H9 (cell line): ENCODE results near the gene PPP1R9A. TPM values are rescaled to one million over a fixed set of nuclear protein-coding genes. Genes with fewer than 3 reads are reported as not detected.

Experiments used
- DNase-seq: peaks from one replicate; pipeline ENCODE4 v3.0.0-alpha.2; 2017
- H2AFZ ChIP-seq: one replicate; pipeline ENCODE4 v1.6.1; 2013; ENCODE audit warnings: mild to moderate bottlenecking, low read length, control low read depth, moderate library complexity
- H2AK5ac ChIP-seq: 2 replicates; pipeline ENCODE4 v1.6.1; 2013; ENCODE audit warnings: low read length, control low read depth, mixed read lengths; ENCODE audit not compliant: insufficient read length
- H2BK120ac ChIP-seq: one replicate; pipeline ENCODE4 v1.6.1; 2013; ENCODE audit warnings: low read depth, mild to moderate bottlenecking, low read length, control low read depth, inconsistent platforms; ENCODE audit not compliant: poor library complexity, severe bottlenecking
- H2BK12ac ChIP-seq: 2 replicates; pipeline ENCODE4 v1.6.1; 2013; ENCODE audit warnings: low read length, control low read depth, mixed read lengths, low read depth; ENCODE audit not compliant: insufficient read length
- H2BK15ac ChIP-seq: 2 replicates; pipeline ENCODE4 v1.6.1; 2013; ENCODE audit warnings: low read depth, low read length, control low read depth
- H2BK20ac ChIP-seq: one replicate; pipeline ENCODE4 v1.6.1; 2013; ENCODE audit warnings: low read depth, mild to moderate bottlenecking, low read length, control low read depth, inconsistent platforms; ENCODE audit not compliant: poor library complexity, severe bottlenecking
- H2BK5ac ChIP-seq: 2 replicates; pipeline ENCODE4 v1.6.1; 2013; ENCODE audit warnings: low read length, control low read depth, mixed read lengths; ENCODE audit not compliant: insufficient read length
- H3K14ac ChIP-seq: 2 replicates; pipeline ENCODE4 v1.6.1; 2013; ENCODE audit warnings: low read length, control low read depth; ENCODE audit not compliant: insufficient read depth
- H3K18ac ChIP-seq: 2 replicates; pipeline ENCODE4 v1.6.1; 2013; ENCODE audit warnings: low read depth, mild to moderate bottlenecking, mixed read lengths, low read length, control low read depth; ENCODE audit not compliant: insufficient read length
- H3K23ac ChIP-seq: 2 replicates; pipeline ENCODE4 v1.6.1; 2013; ENCODE audit warnings: low read length, control low read depth, mixed read lengths, low read depth; ENCODE audit not compliant: insufficient read length
- H3K23me2 ChIP-seq: 2 replicates; pipeline ENCODE4 v1.6.1; 2013; ENCODE audit warnings: low read depth, mild to moderate bottlenecking, mixed read lengths, low read length, control low read depth; ENCODE audit not compliant: insufficient read length, poor library complexity, severe bottlenecking
- H3K27ac ChIP-seq: 2 replicates; pipeline ENCODE4 v1.5.1; 2013; ENCODE audit warnings: low read length, control low read depth, mixed read lengths, low read depth; ENCODE audit not compliant: insufficient read length
- H3K27me3 ChIP-seq: 2 replicates; pipeline ENCODE4 v1.6.1; 2013; ENCODE audit warnings: low read length, control low read depth, inconsistent platforms; ENCODE audit not compliant: insufficient read depth
- H3K4ac ChIP-seq: 2 replicates; pipeline ENCODE4 v1.6.1; 2013; ENCODE audit warnings: low read depth, mild to moderate bottlenecking, control low read depth, inconsistent platforms, low read length, moderate library complexity
- H3K4me1 ChIP-seq: 2 replicates; pipeline ENCODE4 v1.6.1; 2013; ENCODE audit warnings: low read length, control low read depth, inconsistent platforms; ENCODE audit not compliant: insufficient read depth
- H3K4me2 ChIP-seq: 2 replicates; pipeline ENCODE4 v1.6.1; 2013; ENCODE audit warnings: low read length, control low read depth, mixed read lengths; ENCODE audit not compliant: insufficient read length, insufficient read depth
- H3K56ac ChIP-seq: 2 replicates; pipeline ENCODE4 v1.6.1; 2013; ENCODE audit warnings: low read depth, mild to moderate bottlenecking, mixed read lengths, low read length, control low read depth; ENCODE audit not compliant: insufficient read length
- H3K79me1 ChIP-seq: 2 replicates; pipeline ENCODE4 v1.6.1; 2013; ENCODE audit warnings: low read depth, mild to moderate bottlenecking, moderate library complexity, low read length, control low read depth, inconsistent platforms; ENCODE audit not compliant: insufficient read depth, poor library complexity, severe bottlenecking
- H3K79me2 ChIP-seq: 2 replicates; pipeline ENCODE4 v1.6.1; 2013; ENCODE audit warnings: low read length, control low read depth, inconsistent platforms; ENCODE audit not compliant: insufficient read depth
- H3K9ac ChIP-seq: 2 replicates; pipeline ENCODE4 v1.6.1; 2013; ENCODE audit warnings: low read length, control low read depth, mixed read lengths; ENCODE audit not compliant: insufficient read length; ENCODE audit errors: extremely low read depth
- H3K9me3 ChIP-seq: one replicate; pipeline ENCODE4 v1.6.1; 2013; ENCODE audit warnings: low read depth, low read length, inconsistent platforms; ENCODE audit not compliant: control insufficient read depth
- H3T11ph ChIP-seq: one replicate; pipeline ENCODE4 v1.6.1; 2013; ENCODE audit warnings: mild to moderate bottlenecking, low read length, control low read depth, inconsistent platforms
- H4K20me1 ChIP-seq: one replicate; pipeline ENCODE4 v1.6.1; 2013; ENCODE audit not compliant: control insufficient read depth, insufficient read length, insufficient read depth
- H4K5ac ChIP-seq: 2 replicates; pipeline ENCODE4 v1.6.1; 2013; ENCODE audit warnings: low read depth, mild to moderate bottlenecking, mixed read lengths, low read length, control low read depth; ENCODE audit not compliant: insufficient read length
- H4K8ac ChIP-seq: replicated peaks from 2 replicates; pipeline ENCODE4 v1.6.1; 2013; ENCODE audit warnings: low read length, control low read depth, mixed read lengths, low read depth; ENCODE audit not compliant: insufficient read length
- H4K91ac ChIP-seq: 2 replicates; pipeline ENCODE4 v1.6.1; 2013; ENCODE audit warnings: low read depth, mild to moderate bottlenecking, moderate library complexity, mixed read lengths, low read length, control low read depth; ENCODE audit not compliant: insufficient read length
- H3K27ac Mint-ChIP-seq, 3 experiments: 2 replicates in 2 of 3; 3 replicates in 1 of 3; pipeline ENCODE4 v1.8.0; 2020 to 2021; ENCODE audit warnings: mixed read lengths in 3 of 3, mild to moderate bottlenecking in 1 of 3, moderate library complexity in 1 of 3
- H3K27me3 Mint-ChIP-seq: 2 replicates; pipeline ENCODE4 v1.8.0; 2021; ENCODE audit warnings: low read depth, mild to moderate bottlenecking, moderate library complexity, mixed read lengths
- H3K36me3 Mint-ChIP-seq, 3 experiments: 2 replicates in 2 of 3; 3 replicates in 1 of 3; pipeline ENCODE4 v1.8.0; 2020 to 2021; ENCODE audit warnings: low read depth in 3 of 3, mixed read lengths in 3 of 3; ENCODE audit not compliant: insufficient read depth in 1 of 3
- H3K4me1 Mint-ChIP-seq, 2 experiments: 2 replicates each; pipeline ENCODE4 v1.8.0; 2020; ENCODE audit warnings: mixed read lengths in 2 of 2
- H3K4me3 Mint-ChIP-seq, 2 experiments: 2 replicates in 1 of 2; 3 replicates in 1 of 2; pipeline ENCODE4 v1.8.0; 2020 to 2021; ENCODE audit warnings: mild to moderate bottlenecking in 2 of 2, mixed read lengths in 2 of 2, moderate library complexity in 1 of 2
- H3K9me3 Mint-ChIP-seq, 2 experiments: 2 replicates in 1 of 2; 3 replicates in 1 of 2; pipeline ENCODE4 v1.8.0; 2020; ENCODE audit warnings: mild to moderate bottlenecking in 2 of 2, mixed read lengths in 2 of 2, moderate library complexity in 1 of 2
- WGBS: extraction: QIAGEN DNeasy Blood & Tissue Kit; methylation state at CpG from one replicate; pipeline ENCODE4 v1.1.7; 2013; ENCODE audit warnings: missing lambda C conversion rate, low lambda C conversion rate, mixed read lengths; ENCODE audit not compliant: insufficient read length; ENCODE audit errors: extremely low coverage; 5-methylcytosine and 5-hydroxymethylcytosine counted together
- total RNA-seq: library from RNA; stranded (reverse); gene quantifications from 2 replicates; pipeline ENCODE4 v1.2.1, GENCODE V29; 2021
- TF ChIP-seq, protein P1 (sequence below): fragments of 200-600 bp; sonication (generic); conservative IDR thresholded peaks from 3 replicates; pipeline ENCODE4 v1.8.0; 2021; ENCODE audit warnings: antibody characterized with exemption, mild to moderate bottlenecking

PPP1R9A gene
- total RNA-seq, 1 experiment from 2014 or later = 17.0 TPM

- H2AFZ ChIP-seq = no peak overlapping the region
- no peak overlapping the region for H2AK5ac ChIP-seq
- no peak overlapping the region for H3K27ac ChIP-seq
- no peaks in the 10 kb centered on the region for H4K20me1 ChIP-seq
- H2BK15ac ChIP-seq = no peak overlapping the region
- H3K27me3 Mint-ChIP-seq = 0 out of 2 replicates have a peak, but pooled peaks cover 3% of the 10 kb centered on the region
- peaks cover 3 to 4% of the 10 kb centered on the region in 2 experiments for H3K9me3 Mint-ChIP-seq
- no peak overlapping the region for H4K8ac ChIP-seq
- H3K18ac ChIP-seq = no peak overlapping the region
- H3K4me1 Mint-ChIP-seq = peaks cover 20 to 28% of the 10 kb centered on the region in 2 experiments
- DNase-seq = no peak
- no peak overlapping the region for H3K4ac ChIP-seq
- no peaks in the 10 kb centered on the region for H3K27me3 ChIP-seq
- no peaks in the 10 kb centered on the region for H3K23me2 ChIP-seq
- H3K23ac ChIP-seq = no peak overlapping the region
- no peaks in the 10 kb centered on the region for H3K79me2 ChIP-seq
- no peak overlapping the region for H2BK20ac ChIP-seq
- no peak overlapping the region for H3T11ph ChIP-seq
- no peak overlapping the region for H4K91ac ChIP-seq
- no peak overlapping the region for H3K27ac Mint-ChIP-seq
- no peak overlapping the region for H2BK12ac ChIP-seq
- no peak overlapping the region for H3K4me3 Mint-ChIP-seq
- no peak overlapping the region for H3K14ac ChIP-seq
- H3K4me2 ChIP-seq = no peak overlapping the region
- no CpG with 5 or more reads among the region's 1 CpG for WGBS
- no peak overlapping the region for H2BK5ac ChIP-seq
- H3K36me3 Mint-ChIP-seq = peaks cover under 1 to 4% (median under 1%) of the 10 kb centered on the region in 3 experiments; a peak in 4 of 7 replicates
- H3K9ac ChIP-seq = no peak overlapping the region
- TF ChIP-seq, protein P1, sequence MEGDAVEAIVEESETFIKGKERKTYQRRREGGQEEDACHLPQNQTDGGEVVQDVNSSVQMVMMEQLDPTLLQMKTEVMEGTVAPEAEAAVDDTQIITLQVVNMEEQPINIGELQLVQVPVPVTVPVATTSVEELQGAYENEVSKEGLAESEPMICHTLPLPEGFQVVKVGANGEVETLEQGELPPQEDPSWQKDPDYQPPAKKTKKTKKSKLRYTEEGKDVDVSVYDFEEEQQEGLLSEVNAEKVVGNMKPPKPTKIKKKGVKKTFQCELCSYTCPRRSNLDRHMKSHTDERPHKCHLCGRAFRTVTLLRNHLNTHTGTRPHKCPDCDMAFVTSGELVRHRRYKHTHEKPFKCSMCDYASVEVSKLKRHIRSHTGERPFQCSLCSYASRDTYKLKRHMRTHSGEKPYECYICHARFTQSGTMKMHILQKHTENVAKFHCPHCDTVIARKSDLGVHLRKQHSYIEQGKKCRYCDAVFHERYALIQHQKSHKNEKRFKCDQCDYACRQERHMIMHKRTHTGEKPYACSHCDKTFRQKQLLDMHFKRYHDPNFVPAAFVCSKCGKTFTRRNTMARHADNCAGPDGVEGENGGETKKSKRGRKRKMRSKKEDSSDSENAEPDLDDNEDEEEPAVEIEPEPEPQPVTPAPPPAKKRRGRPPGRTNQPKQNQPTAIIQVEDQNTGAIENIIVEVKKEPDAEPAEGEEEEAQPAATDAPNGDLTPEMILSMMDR = no peak
- no peak overlapping the region for H3K56ac ChIP-seq
- H3K4me1 ChIP-seq = no peaks in the 10 kb centered on the region; the same call in 1 of the 2 replicates
- no peaks in the 10 kb centered on the region for H3K9me3 ChIP-seq
- H4K5ac ChIP-seq = no peak overlapping the region
- H3K79me1 ChIP-seq = no peaks in the 10 kb centered on the region
- no peak overlapping the region for H2BK120ac ChIP-seq
These were observed 23.8 kb upstream of the PPP1R9A start for GRCh38 chr7:94883616-94884015.
